GM19438 (cell line): ENCODE data around the gene KCNQ5.

ENCODE experiments used
- ATAC-seq: cut with Tn5 transposase; IDR thresholded peaks from one replicate; pipeline ENCODE4 v1.9.1; 2021; ENCODE audit warnings: low read depth; ENCODE audit not compliant: unreplicated experiment

Gene KCNQ5

DNA sequence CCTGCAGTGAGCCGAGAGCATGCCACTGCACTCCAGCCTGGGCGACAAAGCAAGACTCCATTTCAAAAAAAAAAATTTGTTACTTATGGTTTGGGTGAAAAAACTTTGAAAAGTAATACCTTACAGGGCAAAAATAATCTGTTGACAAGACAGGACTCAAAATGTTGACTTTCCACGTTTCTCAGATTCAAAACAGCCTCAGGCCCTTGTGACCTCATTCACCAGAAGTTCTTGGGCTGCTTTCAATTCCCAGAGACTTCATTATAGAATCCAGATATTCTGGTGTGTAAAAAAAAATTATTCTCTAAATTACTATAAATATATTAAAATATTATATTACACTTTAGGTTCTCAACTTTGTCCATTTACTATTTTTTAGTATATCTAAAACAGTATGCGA, 116.2 kb downstream of the KCNQ5 start:
- no peak for ATAC-seq

DNA sequence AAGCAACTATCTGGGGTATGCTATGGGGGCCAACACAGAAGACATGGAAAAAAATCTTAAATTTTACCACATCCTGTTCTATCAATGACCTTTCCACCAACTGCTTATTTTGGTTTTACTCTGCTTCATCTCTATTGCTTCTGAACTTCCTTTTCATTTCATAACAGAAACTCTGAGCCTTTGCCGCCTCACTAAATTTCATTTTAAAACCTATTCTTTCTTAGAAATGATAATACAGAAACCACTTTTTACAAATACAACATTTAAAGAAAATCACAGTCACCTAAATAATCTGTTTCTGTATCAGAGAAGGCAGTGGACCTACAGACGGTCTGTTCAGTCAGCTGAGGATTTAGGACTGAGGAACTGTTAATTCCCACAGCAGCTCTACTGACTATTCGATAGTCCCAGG, 117.5 kb downstream of the KCNQ5 start:
- ATAC-seq = peak; percentile 64

- ATAC-seq = peak; percentile 76
These were observed 118.3 kb downstream of the KCNQ5 start for GRCh38 chr6:72740135-72740534.

DNA sequence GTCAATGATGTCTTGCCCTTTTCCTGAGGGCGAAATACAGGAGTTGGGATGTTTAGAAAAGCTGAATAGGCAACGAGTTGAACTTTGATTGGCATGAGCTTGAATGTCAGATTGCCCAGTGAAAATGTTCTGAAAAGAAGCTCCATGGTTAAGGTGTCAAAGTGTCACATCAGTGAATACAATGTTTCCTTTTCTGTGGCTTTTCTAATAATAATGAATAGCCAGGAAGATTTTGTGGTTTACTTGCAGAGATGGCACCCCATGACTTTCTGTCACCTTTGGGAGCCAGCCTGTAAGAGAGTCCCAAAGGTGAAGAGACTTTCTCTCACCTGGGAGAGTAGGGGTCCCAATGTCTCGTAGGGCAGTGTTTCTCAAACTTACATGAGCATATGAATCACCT, 119.2 kb downstream of the KCNQ5 start:
- no peak for ATAC-seq

GRCh38 chr6:72742001-72742673, 120.3 kb downstream of the KCNQ5 start:
- no peak for ATAC-seq

DNA sequence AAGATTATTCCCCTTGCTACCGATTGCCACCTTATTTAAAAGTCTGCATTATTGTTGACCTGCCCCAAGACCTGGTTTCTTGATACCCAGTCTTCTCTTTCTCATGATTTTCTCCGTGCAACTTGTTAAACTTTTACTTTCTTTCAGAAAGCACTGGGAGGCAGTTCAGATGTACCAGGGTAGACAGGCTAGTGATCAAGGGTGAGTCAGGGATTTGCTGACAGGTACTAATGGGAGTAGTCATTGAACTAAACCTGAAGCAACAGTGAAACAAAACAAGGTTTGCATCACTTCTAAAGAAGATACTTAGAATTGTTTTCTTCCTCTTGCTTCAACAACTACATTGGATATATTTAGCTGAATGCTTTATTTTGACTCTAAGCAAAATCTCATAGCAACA, 124.4 kb downstream of the KCNQ5 start:
- ATAC-seq = no peak

DNA sequence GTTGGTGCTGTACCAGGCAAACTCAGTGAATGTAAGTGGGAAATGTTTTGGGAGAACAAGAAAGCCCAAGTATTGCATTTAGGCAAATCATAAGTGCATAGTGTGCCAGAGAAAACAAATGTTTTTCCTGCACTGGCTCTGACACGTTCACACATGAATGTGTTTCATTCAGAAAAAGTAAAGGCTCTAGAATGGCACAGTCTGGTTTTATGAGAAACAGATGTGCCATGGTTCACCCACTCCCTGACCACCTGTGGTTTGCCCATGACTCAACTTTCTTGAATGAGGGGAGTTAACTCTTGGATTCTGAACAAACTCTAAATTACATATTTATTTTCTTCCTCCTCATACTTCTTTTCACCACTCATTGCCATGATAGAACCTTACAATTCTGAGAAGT, 126.9 kb downstream of the KCNQ5 start:
- no peak for ATAC-seq

GRCh38 chr6:72755752-72756151, 133.9 kb downstream of the KCNQ5 start:
- no peak for ATAC-seq

DNA sequence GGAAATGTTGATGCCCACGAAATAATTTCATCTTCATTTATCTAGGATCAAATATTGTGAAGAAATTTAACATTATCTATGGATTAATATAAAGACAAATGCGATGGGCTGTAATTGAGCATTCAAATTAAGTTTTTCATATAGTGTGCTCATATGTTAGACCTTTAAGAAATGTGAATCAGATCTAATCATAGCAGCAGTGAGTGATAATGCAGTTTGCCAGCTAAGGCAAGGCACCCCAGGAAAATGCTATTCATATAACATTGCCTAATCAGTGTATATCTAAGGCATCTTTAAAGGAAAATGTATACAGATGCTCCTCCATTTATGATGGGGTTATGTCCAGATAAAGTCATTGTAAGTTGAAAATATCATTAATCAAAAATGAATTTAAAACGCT, 135.2 kb downstream of the KCNQ5 start:
- ATAC-seq = no peak

GRCh38 chr6:72757926-72758325, 136.1 kb downstream of the KCNQ5 start:
- ATAC-seq = no peak

DNA sequence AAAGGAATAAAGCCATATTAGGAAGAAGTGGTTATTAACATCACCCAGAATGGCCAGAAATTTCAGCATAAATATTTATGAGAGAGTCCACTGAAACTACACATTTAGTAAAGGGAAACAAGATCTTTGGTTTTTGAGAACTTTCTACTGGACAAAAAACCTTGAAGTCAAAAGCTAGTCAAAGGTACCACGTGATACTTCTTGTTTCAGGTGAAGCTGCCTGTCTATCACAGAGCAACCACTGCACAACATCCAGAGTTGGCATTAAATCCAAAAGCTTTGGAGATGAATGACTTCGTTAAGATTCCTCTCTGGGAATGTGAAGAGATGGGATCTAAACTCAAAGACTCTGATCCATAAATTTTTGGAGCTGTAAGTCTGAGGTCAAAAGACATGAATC, 137.0 kb downstream of the KCNQ5 start:
- ATAC-seq = no peak

DNA sequence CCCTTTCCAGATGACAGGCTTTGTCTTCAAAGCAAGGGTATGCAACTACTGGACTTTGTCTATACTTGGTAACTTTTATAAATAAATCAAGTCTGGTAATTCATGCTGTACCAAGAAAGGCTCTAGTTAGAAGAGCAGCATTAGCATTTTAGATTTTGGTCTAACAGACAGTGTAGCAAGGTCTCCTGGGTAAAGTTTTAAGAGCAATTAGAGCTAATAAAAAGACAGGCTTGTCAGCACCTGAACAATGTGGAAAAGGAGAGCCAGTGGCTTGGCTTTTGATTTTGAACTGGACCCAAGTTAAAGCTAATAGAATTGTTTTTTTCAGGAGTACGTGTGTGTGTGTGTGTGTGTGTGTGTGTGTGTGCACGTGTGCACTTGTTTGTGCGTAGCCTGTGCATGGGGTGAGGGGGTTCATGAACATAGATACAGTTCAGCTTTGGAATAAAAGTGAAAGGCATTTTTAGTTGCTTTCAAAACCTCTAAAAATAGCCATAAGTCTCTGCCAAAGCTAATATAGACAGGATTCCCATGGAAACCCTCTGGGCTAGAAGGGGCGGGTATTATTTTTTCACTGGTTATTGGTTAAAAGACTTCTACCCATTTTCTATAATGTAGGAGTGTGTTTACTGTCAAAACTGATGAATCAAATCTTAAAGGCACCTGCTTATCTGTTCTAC, 138.4 kb downstream of the KCNQ5 start:
- no peak for ATAC-seq

DNA sequence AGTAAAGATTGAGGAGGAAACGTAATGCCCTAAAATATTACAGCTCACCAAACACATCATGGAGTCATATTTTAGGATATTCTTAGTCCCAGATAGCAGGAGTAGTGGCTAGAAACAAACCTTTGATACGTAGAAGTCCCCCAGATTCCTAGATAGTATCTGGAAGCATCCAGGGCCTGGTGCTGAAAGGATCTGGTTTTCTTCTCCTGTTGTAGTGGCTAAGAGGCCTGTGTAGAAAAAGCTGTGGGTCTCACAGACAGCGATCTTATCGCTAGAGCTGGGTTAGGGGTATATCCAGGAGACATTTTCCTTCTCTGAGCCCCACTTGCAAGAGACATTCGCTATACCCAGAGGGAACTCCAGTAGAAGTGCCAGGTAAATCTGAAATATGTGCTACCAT, 139.9 kb downstream of the KCNQ5 start:
- no peak for ATAC-seq

DNA sequence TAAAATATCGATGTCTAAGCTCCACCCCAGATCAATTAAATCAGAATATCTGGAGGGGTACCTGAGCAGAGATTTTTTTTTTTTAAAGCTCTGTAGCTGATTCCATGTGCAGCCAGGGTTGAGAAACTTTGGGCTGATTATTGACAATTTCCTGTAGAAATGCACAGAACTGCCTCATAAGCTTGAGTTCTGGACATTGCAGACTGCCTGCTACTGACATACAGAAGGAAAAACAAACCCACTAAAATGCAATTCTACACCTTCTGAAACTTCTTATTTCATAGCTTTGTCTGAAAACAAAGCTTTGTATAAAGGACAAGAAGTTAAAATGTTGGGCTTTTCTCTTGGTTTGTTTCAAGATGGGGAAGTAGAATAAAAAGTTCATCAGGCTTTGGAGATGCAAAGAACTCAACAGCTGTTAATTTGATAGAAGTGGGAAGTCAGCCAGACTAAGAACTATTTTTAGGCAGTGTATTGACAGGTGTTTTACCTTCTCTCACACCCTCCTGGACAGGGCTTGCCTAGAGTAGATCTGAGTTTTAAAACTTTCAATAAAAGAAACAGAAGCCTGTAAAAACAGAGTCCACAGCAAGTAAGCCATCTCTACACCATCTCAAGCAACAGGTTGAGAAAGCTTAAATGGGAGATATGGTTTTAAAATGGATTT, 147.7 kb downstream of the KCNQ5 start:
- peak; percentile 54 for ATAC-seq

DNA sequence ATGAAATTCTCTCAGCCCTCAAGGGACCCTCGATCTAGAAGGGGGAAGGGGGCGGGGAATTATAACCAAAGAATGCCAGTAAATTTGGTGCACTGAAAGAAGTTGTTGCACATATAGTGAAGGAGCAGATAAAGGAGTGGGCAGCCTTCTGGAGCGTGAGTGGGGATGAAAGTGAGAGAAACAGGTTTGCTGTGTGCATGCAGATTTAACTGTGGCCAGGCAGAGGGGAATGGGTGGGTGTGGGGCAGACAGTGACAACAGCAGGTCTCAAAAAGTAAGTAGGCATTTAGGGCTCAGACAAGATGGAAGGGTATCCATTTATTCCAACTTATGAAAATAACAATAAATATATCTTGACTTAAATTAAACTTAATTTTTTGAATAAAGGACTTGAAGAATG, 149.1 kb downstream of the KCNQ5 start:
- ATAC-seq = no peak

DNA sequence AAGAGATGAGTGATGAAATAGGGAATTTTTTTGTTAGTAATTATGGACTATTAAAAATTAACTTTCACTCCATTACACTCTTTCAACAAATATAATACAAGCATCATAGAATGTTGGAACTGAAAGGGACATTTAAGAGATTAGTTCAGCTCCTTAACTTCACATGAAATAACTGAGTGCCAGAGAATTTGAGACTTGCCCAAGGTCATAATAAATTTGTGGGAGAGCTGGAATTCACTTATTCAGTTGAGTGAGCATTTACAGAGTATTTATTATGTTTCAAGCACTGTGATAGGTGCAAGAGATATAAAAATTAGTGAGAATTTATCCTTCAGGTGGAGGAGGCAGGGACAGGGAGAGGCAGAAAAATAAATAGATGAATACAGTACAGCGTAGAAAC, 154.6 kb downstream of the KCNQ5 start:
- ATAC-seq = no peak

- no peak for ATAC-seq
These were observed 159.8 kb downstream of the KCNQ5 start for GRCh38 chr6:72781624-72782023.

- ATAC-seq = no peak
These were observed 161.2 kb downstream of the KCNQ5 start for GRCh38 chr6:72783035-72783434.

GRCh38 chr6:72783666-72784065, 161.8 kb downstream of the KCNQ5 start:
- ATAC-seq = no peak

GRCh38 chr6:72784071-72784470, 162.2 kb downstream of the KCNQ5 start:
- ATAC-seq = no peak

DNA sequence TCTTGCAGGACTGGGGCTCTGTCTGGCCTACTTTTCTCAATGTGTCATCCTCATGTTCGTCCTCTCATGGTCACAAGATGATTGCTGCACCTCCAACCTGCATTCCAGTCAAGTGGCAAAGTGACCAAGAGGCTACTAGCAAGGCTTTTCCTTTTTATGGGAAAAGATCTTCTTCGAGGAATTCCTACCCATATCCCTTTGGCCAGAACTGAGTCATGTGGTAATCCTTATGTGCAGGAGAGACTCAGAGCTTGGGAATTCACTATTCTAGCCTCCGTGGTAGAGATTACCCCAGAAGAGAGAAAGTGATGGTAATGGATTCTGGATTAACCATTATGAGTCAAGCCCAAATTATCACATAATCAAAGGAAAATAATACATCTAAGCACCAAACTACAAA, 162.7 kb downstream of the KCNQ5 start:
- ATAC-seq = no peak
